OCI-LY1 (cell line): ENCODE measurements around the gene EYS.

Experiments
- H2AFZ ChIP-seq: fragments of 200-600 bp; sonication (generic), shearing (Covaris generic); 2 replicates; pipeline ENCODE4 v1.6.0; 2014; ENCODE audit warnings: antibody characterized with exemption, mild to moderate bottlenecking, low read length
- H3F3A ChIP-seq: fragments of 200-600 bp; sonication (generic), shearing (Covaris generic); 2 replicates; pipeline ENCODE4 v1.6.0; 2014; ENCODE audit warnings: mild to moderate bottlenecking, antibody characterized with exemption, low read length, moderate library complexity; ENCODE audit not compliant: insufficient read depth
- H3K27ac ChIP-seq: fragments of 200-600 bp; sonication (generic); 2 replicates; pipeline ENCODE4 v1.5.1; 2014; ENCODE audit warnings: low read length, mixed run types, mild to moderate bottlenecking, low read depth; ENCODE audit not compliant: poor library complexity, severe bottlenecking
- H3K27me3 ChIP-seq: fragments of 200-600 bp; sonication (generic); 2 replicates; pipeline ENCODE4 v1.6.0; 2014; ENCODE audit warnings: antibody characterized with exemption, mild to moderate bottlenecking, low read length, moderate library complexity; ENCODE audit not compliant: insufficient read depth
- H3K36me3 ChIP-seq: fragments of 200-600 bp; sonication (generic); 2 replicates; pipeline ENCODE4 v1.6.1; 2014; ENCODE audit warnings: mild to moderate bottlenecking, antibody characterized with exemption, low read length, moderate library complexity, mixed read lengths; ENCODE audit not compliant: insufficient read depth
- H3K4me1 ChIP-seq: fragments of 200-600 bp; sonication (generic); 2 replicates; pipeline ENCODE4 v1.5.1; 2014; ENCODE audit warnings: mild to moderate bottlenecking, low read length, moderate library complexity; ENCODE audit not compliant: insufficient read depth, severe bottlenecking
- H3K4me2 ChIP-seq: fragments of 200-600 bp; sonication (generic), shearing (Covaris generic); 2 replicates; pipeline ENCODE4 v1.6.1; 2014; ENCODE audit warnings: low read length
- H3K4me3 ChIP-seq: fragments of 200-600 bp; sonication (generic); 2 replicates; pipeline ENCODE4 v1.5.1; 2014; ENCODE audit warnings: low read length, low read depth, mild to moderate bottlenecking, mixed read lengths; ENCODE audit not compliant: poor library complexity, severe bottlenecking
- H3K79me2 ChIP-seq: fragments of 200-600 bp; shearing (Covaris generic); 2 replicates; pipeline ENCODE4 v1.6.1; 2016; ENCODE audit warnings: mixed run types, low read length, mixed read lengths; ENCODE audit not compliant: insufficient read depth
- H3K9ac ChIP-seq: fragments of 200-600 bp; sonication (generic), shearing (Covaris generic); 2 replicates; pipeline ENCODE4 v1.6.1; 2014; ENCODE audit warnings: mild to moderate bottlenecking, low read length, mixed read lengths
- H3K9me2 ChIP-seq: fragments of 200-600 bp; sonication (generic), shearing (Covaris generic); 2 replicates; pipeline ENCODE4 v1.6.1; 2014; ENCODE audit warnings: low read depth, mild to moderate bottlenecking, low read length, mixed read lengths
- H3K9me3 ChIP-seq: fragments of 200-600 bp; shearing (Covaris generic); 2 replicates; pipeline ENCODE4 v1.6.1; 2014; ENCODE audit warnings: low read length, mixed read lengths
- H4K20me1 ChIP-seq: fragments of 200-600 bp; sonication (generic), shearing (Covaris generic); 2 replicates; pipeline ENCODE4 v1.6.0; 2016; ENCODE audit warnings: mild to moderate bottlenecking, low read length; ENCODE audit not compliant: insufficient read depth
- EZH2 ChIP-seq: fragments of 200-600 bp; sonication (generic), shearing (Covaris generic); IDR thresholded peaks from 2 replicates; pipeline ENCODE4 v1.8.0; 2017; ENCODE audit warnings: borderline replicate concordance, mixed run types, mild to moderate bottlenecking, antibody characterized with exemption, low read length, moderate library complexity, mixed read lengths
- TF ChIP-seq, protein P1 (sequence below): fragments of 200-600 bp; sonication (generic), shearing (Covaris generic); IDR thresholded peaks from 2 replicates; pipeline ENCODE4 v1.5.1; 2017; ENCODE audit warnings: mild to moderate bottlenecking, antibody characterized with exemption, low read length, moderate library complexity, mixed read lengths

Gene EYS

DNA sequence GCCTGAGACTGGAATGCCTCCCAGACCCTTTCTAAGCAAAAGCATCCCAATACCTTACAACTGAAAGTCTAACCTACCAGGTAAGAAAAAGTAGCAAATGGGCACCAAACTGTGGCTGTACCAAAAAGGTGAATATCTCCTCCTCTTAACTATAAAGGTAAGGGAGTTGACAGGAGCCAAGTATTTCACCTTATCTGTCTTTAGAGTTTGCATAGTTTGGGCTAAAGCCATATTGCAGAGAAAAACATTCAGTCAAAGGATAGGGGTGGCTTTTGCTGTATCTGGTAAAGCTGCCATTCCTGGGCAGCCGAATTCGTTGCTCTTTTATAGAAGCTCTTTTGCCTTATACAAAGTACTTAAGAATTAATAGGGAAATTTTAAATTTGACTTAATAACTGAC lies 2033.3 kb downstream of the EYS start:
- H3K9me2 ChIP-seq = no peaks in the 10 kb centered on the region
- no peak overlapping the region for H3K4me3 ChIP-seq
- H3K27ac ChIP-seq = no peak overlapping the region
- no peaks in the 10 kb centered on the region for H3F3A ChIP-seq
- TF ChIP-seq, protein P1, sequence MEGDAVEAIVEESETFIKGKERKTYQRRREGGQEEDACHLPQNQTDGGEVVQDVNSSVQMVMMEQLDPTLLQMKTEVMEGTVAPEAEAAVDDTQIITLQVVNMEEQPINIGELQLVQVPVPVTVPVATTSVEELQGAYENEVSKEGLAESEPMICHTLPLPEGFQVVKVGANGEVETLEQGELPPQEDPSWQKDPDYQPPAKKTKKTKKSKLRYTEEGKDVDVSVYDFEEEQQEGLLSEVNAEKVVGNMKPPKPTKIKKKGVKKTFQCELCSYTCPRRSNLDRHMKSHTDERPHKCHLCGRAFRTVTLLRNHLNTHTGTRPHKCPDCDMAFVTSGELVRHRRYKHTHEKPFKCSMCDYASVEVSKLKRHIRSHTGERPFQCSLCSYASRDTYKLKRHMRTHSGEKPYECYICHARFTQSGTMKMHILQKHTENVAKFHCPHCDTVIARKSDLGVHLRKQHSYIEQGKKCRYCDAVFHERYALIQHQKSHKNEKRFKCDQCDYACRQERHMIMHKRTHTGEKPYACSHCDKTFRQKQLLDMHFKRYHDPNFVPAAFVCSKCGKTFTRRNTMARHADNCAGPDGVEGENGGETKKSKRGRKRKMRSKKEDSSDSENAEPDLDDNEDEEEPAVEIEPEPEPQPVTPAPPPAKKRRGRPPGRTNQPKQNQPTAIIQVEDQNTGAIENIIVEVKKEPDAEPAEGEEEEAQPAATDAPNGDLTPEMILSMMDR = no peak
- TF ChIP-seq EZH2 = no peak
- no peaks in the 10 kb centered on the region for H3K27me3 ChIP-seq
- no peaks in the 10 kb centered on the region for H3K4me1 ChIP-seq
- H3K79me2 ChIP-seq = peaks cover 80% of the 10 kb centered on the region
- no peaks in the 10 kb centered on the region for H4K20me1 ChIP-seq
- no peak overlapping the region for H2AFZ ChIP-seq
- H3K9ac ChIP-seq = no peak overlapping the region
- no peaks in the 10 kb centered on the region for H3K9me3 ChIP-seq
- H3K36me3 ChIP-seq = peaks cover 6% of the 10 kb centered on the region
- H3K4me2 ChIP-seq = no peak overlapping the region

DNA sequence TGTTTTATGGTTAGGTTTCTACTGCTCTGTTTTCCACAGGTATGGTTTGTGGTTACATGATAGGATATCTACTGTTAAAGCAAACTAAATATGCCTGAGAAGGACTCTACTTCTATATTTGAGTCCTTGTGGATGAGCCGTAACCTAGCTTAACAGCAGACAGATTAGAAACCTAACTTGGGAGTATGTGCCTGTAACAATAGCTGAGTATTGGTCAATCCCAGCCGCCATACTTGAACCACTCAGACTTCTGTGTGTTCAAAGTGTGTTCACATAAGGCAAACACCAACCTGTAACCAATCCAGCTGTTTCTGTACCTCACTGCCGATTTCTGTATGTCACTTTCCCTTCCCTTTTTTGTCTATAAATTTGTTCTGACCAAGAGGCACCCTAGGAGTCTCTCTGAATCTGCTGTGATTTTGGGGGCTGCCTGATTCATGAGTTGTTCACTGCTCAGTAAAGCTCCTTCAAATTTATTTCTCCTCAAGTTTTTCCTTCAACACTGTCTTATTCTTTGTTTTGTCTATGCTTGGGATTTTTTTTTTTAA lies 2034.4 kb downstream of the EYS start:
- Histone ChIP-seq H2AFZ (no peak overlapping the region), H3F3A (no peaks in the 10 kb centered on the region), H3K27me3 (no peaks in the 10 kb centered on the region), H3K9me3 (no peaks in the 10 kb centered on the region), H3K9me2 (no peaks in the 10 kb centered on the region), H4K20me1 (no peaks in the 10 kb centered on the region), H3K4me3 (no peak overlapping the region), H3K9ac (no peak overlapping the region), H3K27ac (no peak overlapping the region), H3K4me1 (no peaks in the 10 kb centered on the region), H3K79me2 (peaks cover 85% of the 10 kb centered on the region), H3K36me3 (peaks cover 6% of the 10 kb centered on the region), H3K4me2 (no peak overlapping the region)
- TF ChIP-seq, protein P1 = no peak
- no peak for TF ChIP-seq EZH2

DNA sequence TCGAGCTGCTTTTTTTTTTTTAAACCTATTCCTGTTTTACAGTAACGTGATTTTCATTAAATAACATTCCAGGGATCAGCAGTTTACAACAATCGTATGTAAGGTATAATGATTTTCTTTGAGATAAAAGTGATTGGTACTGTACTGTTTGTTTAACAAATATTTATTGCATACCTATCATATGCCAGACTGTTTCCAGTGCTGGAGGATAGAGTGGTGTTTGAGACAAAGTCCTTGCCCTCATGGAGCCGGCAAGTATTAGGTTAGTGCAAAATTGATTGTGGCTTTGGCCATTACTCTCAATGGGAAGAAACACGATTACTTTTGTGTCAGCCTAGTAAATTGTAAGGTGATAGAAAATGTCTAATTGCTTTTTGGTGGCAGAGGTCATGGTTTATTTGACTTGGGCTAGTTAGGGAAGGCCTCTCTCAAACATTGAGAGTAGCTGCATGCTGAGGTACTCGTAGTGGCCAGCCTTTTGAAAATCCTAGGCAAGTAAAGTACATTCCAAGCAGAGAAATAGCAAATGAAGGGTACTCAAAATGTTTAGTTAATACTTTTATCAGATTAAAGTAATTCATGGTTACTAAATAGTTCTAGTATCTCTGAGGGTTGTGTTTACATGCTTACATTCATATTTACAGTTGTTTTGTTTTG lies 2035.8 kb downstream of the EYS start:
- Histone ChIP-seq H3K4me1 (no peaks in the 10 kb centered on the region), H3K36me3 (peaks cover 6% of the 10 kb centered on the region), H3K27ac (no peak overlapping the region), H3K27me3 (no peaks in the 10 kb centered on the region), H2AFZ (no peak overlapping the region), H3K4me3 (no peak overlapping the region), H3F3A (no peaks in the 10 kb centered on the region), H3K9me3 (no peaks in the 10 kb centered on the region), H3K79me2 (peaks cover 88% of the 10 kb centered on the region), H3K4me2 (no peak overlapping the region), H3K9me2 (no peaks in the 10 kb centered on the region), H4K20me1 (no peaks in the 10 kb centered on the region), H3K9ac (no peak overlapping the region)
- TF ChIP-seq, protein P1 = no peak
- no peak for TF ChIP-seq EZH2
